HepG2 (cell line): ENCODE data around the gene CCDC83. TPM values are rescaled to one million over a fixed set of nuclear protein-coding genes. Genes with fewer than 3 reads are reported as not detected.

Experiments
- HOXA5 ChIP-seq: sonication (generic); formaldehyde crosslinking; IDR thresholded peaks from 2 replicates; pipeline ENCODE4 v1.4.0; 2020; ENCODE audit warnings: missing genetic modification reagents
- ZFX ChIP-seq: sonication (generic); formaldehyde crosslinking; IDR thresholded peaks from 2 replicates; pipeline ENCODE4 v1.4.0; 2020; ENCODE audit warnings: mild to moderate bottlenecking, low read depth, missing genetic modification reagents, moderate library complexity
- ZNF510 ChIP-seq: sonication (generic); formaldehyde crosslinking; IDR thresholded peaks from 2 replicates; pipeline ENCODE4 v1.4.0; 2020; ENCODE audit warnings: low read depth, mild to moderate bottlenecking, missing genetic modification reagents
- ZNF546 ChIP-seq: sonication (generic); formaldehyde crosslinking; conservative IDR thresholded peaks from 2 replicates; pipeline ENCODE4 v1.8.1; 2023; ENCODE audit warnings: mild to moderate bottlenecking, missing genetic modification reagents
- polyA plus RNA-seq, 8 experiments: library from polyadenylated mRNA; depleted of rRNA in 3 of 8; stranded (reverse) in 7 of 8; unstranded in 1 of 8; fragments of >200 nt; fragmentation: Illumina TruSeq in 4 of 8; extraction: Trizol in 4 of 8; gene quantifications; 2 replicates each; pipeline versions ENCODE4 v1.2.1 to v1.2.3, GENCODE V29; 2011 to 2016; ENCODE audit warnings: low read depth in 4 of 8, missing spikeins in 1 of 8, mixed read lengths in 1 of 8; ENCODE audit not compliant: insufficient read depth in 1 of 8
- total RNA-seq, 5 experiments: library from RNA; depleted of rRNA; stranded (reverse); fragments of >200 nt; fragmentation: Illumina TruSeq; extraction: Trizol; gene quantifications; 2 replicates each; pipeline ENCODE4 v1.2.3, GENCODE V29; 2016; ENCODE audit warnings: low read depth in 1 of 5
- TF ChIP-seq, protein P1 (sequence below): sonication (generic); formaldehyde crosslinking; IDR thresholded peaks from 2 replicates; pipeline ENCODE4 v1.4.0; 2020; ENCODE audit warnings: mild to moderate bottlenecking, missing genetic modification reagents
- TF ChIP-seq, protein P2 (sequence below): IDR thresholded peaks from 2 replicates; pipeline ENCODE4 v1.4.0; 2020; ENCODE audit warnings: mild to moderate bottlenecking, missing genetic modification reagents
- TF ChIP-seq, protein P3 (sequence below): sonication (generic); formaldehyde crosslinking; IDR thresholded peaks from 2 replicates; pipeline ENCODE4 v1.4.0; 2020; ENCODE audit warnings: mild to moderate bottlenecking, missing genetic modification reagents, borderline replicate concordance

Gene CCDC83
- total and polyA plus RNA-seq, 2 of the 13 experiments (the other 11 are each of a cell fraction or from before 2014, with no cell fraction given): not detected

DNA sequence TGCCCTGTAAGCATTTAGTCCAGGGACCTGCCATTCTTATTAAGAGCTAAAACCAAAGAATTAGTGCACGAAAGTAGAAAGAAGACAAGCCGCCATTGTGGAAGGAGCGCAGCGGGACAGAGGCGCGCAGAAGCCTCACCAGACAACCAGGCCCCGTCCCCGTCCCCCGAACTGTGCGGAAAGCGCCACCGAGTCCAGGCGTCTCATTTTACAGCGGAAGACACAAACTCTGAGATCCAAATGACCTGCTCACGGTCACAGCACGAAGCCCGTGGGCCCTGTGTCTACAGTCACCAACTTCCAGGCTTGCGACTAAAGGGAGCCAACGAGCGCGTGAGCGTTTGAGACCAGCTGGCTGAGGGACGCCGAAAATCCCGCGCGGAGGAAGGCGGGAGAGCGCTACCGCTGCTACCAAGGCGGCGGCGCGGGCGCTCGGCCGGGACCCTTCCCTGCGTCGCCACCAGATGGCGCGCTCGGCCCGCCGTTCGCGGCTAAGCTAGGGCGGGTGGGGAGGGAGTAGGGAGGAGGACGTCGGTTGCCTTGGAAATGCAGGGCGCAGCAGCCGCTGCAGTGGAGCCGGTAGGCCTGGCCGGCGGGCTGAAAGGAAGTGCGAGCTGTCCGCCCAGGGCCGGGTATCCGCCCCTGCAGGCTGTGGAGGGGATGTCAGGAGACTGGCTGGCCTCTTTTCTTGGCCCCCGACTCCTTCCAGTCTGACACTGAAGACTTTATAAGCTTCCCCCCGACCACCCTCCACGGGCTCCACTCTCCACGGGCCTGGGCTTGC lies 434 bp upstream of the CCDC83 start (continued):
- TF ChIP-seq, protein P1, sequence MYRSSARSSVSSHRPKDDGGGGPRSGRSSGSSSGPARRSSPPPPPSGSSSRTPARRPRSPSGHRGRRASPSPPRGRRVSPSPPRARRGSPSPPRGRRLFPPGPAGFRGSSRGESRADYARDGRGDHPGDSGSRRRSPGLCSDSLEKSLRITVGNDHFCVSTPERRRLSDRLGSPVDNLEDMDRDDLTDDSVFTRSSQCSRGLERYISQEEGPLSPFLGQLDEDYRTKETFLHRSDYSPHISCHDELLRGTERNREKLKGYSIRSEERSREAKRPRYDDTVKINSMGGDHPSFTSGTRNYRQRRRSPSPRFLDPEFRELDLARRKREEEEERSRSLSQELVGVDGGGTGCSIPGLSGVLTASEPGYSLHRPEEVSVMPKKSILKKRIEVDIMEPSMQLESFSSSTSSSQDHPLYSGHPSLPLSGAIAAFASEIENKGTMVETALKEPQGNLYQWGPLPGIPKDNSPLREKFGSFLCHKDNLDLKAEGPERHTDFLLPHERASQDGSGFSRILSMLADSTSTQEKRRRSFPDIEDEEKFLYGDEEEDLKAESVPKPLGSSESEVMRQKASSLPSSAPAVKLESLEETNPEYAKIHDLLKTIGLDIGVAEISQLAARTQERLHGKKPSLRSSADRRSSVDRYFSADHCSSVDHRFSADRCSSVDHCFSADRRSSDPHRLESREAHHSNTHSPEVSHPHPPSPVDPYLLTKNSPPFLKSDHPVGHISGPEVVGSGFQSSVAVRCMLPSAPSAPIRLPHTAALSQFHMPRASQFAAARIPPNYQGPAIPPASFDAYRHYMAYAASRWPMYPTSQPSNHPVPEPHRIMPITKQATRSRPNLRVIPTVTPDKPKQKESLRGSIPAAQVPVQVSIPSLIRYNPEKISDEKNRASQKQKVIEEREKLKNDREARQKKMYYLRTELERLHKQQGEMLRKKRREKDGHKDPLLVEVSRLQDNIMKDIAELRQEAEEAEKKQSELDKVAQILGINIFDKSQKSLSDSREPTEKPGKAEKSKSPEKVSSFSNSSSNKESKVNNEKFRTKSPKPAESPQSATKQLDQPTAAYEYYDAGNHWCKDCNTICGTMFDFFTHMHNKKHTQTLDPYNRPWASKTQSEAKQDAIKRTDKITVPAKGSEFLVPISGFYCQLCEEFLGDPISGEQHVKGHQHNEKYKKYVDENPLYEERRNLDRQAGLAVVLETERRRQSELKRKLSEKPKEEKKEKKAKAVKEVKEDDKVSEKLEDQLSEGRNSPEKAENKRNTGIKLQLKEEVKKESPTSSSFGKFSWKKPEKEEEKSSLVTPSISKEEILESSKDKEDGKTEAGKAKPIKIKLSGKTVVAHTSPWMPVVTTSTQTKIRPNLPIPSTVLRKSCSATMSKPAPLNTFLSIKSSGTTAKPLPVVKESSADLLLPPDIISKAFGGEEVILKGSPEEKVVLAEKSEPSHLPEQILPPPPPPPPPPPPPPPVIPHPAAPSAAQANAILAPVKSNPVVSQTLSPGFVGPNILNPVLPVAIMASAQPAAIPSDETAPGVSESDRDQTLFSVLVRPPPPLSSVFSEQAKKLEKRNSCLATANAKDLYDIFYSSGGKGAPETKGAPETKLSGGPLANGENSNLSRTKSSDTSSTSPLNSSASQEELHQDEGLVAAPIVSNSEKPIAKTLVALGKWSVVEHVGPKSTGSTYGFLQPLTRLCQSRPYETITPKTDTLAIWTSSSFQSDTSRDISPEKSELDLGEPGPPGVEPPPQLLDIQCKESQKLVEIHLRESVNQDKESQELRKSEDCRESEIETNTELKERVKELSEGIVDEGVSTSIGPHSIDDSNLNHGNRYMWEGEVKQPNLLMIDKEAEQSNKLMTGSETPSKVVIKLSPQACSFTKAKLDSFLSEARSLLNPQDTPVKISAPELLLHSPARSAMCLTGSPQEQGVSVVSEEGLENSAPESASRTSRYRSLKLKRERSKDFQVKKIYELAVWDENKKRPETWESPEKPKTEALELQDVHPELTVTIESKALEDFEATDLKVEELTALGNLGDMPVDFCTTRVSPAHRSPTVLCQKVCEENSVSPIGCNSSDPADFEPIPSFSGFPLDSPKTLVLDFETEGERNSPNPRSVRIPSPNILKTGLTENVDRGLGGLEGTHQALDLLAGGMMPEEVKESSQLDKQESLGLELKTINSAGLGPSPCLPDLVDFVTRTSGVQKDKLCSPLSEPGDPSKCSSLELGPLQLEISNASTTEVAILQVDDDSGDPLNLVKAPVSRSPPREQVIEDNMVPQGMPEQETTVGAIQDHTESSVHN (CRISPR knock-in tag): peak; percentile 83; the same call in 1 of the 2 replicates
- TF ChIP-seq HOXA5 (no peak), ZNF546 (CRISPR knock-in tag) (peak; percentile 95), ZNF510 (CRISPR knock-in tag) (peak; percentile 94), ZFX (peak; percentile 92)
- TF ChIP-seq, protein P2, sequence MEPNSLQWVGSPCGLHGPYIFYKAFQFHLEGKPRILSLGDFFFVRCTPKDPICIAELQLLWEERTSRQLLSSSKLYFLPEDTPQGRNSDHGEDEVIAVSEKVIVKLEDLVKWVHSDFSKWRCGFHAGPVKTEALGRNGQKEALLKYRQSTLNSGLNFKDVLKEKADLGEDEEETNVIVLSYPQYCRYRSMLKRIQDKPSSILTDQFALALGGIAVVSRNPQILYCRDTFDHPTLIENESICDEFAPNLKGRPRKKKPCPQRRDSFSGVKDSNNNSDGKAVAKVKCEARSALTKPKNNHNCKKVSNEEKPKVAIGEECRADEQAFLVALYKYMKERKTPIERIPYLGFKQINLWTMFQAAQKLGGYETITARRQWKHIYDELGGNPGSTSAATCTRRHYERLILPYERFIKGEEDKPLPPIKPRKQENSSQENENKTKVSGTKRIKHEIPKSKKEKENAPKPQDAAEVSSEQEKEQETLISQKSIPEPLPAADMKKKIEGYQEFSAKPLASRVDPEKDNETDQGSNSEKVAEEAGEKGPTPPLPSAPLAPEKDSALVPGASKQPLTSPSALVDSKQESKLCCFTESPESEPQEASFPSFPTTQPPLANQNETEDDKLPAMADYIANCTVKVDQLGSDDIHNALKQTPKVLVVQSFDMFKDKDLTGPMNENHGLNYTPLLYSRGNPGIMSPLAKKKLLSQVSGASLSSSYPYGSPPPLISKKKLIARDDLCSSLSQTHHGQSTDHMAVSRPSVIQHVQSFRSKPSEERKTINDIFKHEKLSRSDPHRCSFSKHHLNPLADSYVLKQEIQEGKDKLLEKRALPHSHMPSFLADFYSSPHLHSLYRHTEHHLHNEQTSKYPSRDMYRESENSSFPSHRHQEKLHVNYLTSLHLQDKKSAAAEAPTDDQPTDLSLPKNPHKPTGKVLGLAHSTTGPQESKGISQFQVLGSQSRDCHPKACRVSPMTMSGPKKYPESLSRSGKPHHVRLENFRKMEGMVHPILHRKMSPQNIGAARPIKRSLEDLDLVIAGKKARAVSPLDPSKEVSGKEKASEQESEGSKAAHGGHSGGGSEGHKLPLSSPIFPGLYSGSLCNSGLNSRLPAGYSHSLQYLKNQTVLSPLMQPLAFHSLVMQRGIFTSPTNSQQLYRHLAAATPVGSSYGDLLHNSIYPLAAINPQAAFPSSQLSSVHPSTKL (CRISPR knock-in tag): peak; percentile 80
- TF ChIP-seq, protein P3, sequence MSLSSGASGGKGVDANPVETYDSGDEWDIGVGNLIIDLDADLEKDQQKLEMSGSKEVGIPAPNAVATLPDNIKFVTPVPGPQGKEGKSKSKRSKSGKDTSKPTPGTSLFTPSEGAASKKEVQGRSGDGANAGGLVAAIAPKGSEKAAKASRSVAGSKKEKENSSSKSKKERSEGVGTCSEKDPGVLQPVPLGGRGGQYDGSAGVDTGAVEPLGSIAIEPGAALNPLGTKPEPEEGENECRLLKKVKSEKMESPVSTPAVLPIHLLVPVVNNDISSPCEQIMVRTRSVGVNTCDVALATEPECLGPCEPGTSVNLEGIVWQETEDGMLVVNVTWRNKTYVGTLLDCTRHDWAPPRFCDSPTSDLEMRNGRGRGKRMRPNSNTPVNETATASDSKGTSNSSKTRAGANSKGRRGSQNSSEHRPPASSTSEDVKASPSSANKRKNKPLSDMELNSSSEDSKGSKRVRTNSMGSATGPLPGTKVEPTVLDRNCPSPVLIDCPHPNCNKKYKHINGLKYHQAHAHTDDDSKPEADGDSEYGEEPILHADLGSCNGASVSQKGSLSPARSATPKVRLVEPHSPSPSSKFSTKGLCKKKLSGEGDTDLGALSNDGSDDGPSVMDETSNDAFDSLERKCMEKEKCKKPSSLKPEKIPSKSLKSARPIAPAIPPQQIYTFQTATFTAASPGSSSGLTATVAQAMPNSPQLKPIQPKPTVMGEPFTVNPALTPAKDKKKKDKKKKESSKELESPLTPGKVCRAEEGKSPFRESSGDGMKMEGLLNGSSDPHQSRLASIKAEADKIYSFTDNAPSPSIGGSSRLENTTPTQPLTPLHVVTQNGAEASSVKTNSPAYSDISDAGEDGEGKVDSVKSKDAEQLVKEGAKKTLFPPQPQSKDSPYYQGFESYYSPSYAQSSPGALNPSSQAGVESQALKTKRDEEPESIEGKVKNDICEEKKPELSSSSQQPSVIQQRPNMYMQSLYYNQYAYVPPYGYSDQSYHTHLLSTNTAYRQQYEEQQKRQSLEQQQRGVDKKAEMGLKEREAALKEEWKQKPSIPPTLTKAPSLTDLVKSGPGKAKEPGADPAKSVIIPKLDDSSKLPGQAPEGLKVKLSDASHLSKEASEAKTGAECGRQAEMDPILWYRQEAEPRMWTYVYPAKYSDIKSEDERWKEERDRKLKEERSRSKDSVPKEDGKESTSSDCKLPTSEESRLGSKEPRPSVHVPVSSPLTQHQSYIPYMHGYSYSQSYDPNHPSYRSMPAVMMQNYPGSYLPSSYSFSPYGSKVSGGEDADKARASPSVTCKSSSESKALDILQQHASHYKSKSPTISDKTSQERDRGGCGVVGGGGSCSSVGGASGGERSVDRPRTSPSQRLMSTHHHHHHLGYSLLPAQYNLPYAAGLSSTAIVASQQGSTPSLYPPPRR: peak; percentile 75; the same call in 1 of the 2 replicates
